GM13976 (cell line): ENCODE data around the gene ERC2.

ENCODE experiments used
- DNase-seq: peaks from one replicate; pipeline ENCODE4 v3.0.0; 2012; ENCODE audit warnings: low spot score
- CTCF ChIP-seq: IDR thresholded peaks from 2 replicates; pipeline ENCODE4 v1.5.1; 2012; ENCODE audit warnings: borderline replicate concordance, mild to moderate bottlenecking; ENCODE audit not compliant: insufficient read depth; ENCODE audit errors: extremely low read depth, missing control alignments, control extremely low read depth
- in situ Hi-C: fragments of 300-500 bp; cut with MboI; formaldehyde crosslinking; loops from one replicate; pipeline ENCODE4 v1.12.0; 2022; ENCODE audit warnings: low sequenced_read_pairs, mixed read lengths, inconsistent platforms; ENCODE audit not compliant: unreplicated experiment

Gene ERC2

GRCh38 chr3:55486101-55486856, 982.0 kb downstream of the ERC2 start:
- DNase-seq: peak; percentile 38
- no peak for TF ChIP-seq CTCF
- in situ Hi-C loops: loop anchor here (10.0 to 25.0 kb wide), 2 partner anchors 239 to 776 kb away; no protein-coding TSS in a partner anchor

- TF ChIP-seq CTCF: peak; percentile 69
- DNase-seq: peak; percentile 89
- in situ Hi-C loops: loop anchor here (10.0 to 25.0 kb wide), 2 partner anchors 240 to 777 kb away; no protein-coding TSS in a partner anchor
Observed at GRCh38 chr3:55484801-55485791, 983.2 kb downstream of the ERC2 start.

DNA sequence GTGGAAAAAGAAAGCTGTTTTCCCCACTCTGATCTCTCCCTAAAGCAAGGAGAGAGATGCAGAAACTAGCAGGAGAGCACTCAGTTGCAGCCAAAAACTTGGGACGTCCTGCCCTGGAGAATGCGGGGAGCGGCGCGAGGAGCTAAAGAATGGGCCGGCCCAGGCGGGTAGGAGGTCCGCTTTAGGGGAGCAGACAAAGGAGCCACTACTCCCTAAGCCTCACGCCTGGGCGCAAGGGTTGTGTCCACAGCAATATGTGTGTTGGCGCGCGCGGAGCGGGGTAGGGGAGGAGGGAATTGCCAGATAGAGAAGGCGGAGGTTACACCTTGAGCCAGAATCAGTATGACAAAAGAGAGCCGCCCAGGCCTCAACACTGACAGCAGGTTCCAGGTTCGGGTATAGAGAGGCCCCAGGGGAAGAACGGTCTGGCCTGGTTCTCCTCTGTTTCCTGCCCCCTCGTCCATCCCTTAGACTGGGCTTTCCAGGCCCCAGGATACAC, 984.0 kb downstream of the ERC2 start:
- DNase-seq: peak; percentile 32
- in situ Hi-C loops: loop anchor here (10.0 to 25.0 kb wide), 2 partner anchors 241 to 778 kb away; no protein-coding TSS in a partner anchor

GRCh38 chr3:55483196-55484095, 984.8 kb downstream of the ERC2 start:
- TF ChIP-seq CTCF: no peak
- in situ Hi-C loops: loop anchor here (10.0 to 25.0 kb wide), 2 partner anchors 241 to 779 kb away; no protein-coding TSS in a partner anchor
- DNase-seq: peak; percentile 35

More for the DNA sequence above, 984.0 kb downstream of the ERC2 start:
- TF ChIP-seq CTCF: no peak

GRCh38 chr3:55482496-55483195, 985.6 kb downstream of the ERC2 start:
- TF ChIP-seq CTCF: no peak
- DNase-seq: no peak
- in situ Hi-C loops: loop anchor here (10.0 to 25.0 kb wide), 2 partner anchors 242 to 780 kb away; no protein-coding TSS in a partner anchor
